Measurements from ENCODE around the gene ROBO1.

DNA sequence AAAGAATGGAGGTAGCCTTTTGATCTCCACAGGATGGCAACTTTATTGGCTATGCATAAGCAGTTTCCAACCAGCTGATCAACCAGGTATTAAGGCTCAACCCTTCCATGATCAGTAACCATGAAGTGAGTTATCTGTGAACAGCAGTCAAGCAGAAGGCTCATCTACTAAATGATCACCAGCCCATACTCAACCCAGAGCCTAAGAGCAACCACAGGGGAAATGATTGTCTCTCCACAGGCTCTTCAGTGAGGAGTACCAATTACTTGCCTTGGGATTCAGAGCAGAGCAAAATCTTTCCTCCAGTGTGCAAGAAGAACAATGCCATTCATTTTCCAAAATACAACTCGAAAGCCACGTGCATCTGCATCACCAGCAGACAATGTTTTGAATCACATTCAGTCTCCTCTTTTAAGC, 754.8 kb downstream of the ROBO1 start:
- TF ChIP-seq, protein P1, sequence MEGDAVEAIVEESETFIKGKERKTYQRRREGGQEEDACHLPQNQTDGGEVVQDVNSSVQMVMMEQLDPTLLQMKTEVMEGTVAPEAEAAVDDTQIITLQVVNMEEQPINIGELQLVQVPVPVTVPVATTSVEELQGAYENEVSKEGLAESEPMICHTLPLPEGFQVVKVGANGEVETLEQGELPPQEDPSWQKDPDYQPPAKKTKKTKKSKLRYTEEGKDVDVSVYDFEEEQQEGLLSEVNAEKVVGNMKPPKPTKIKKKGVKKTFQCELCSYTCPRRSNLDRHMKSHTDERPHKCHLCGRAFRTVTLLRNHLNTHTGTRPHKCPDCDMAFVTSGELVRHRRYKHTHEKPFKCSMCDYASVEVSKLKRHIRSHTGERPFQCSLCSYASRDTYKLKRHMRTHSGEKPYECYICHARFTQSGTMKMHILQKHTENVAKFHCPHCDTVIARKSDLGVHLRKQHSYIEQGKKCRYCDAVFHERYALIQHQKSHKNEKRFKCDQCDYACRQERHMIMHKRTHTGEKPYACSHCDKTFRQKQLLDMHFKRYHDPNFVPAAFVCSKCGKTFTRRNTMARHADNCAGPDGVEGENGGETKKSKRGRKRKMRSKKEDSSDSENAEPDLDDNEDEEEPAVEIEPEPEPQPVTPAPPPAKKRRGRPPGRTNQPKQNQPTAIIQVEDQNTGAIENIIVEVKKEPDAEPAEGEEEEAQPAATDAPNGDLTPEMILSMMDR (IDR thresholded peaks at IDR 0.05; ENCODE audit: insufficient read depth, low read length, poor library complexity, severe bottlenecking), result no peak
- no peak for TF ChIP-seq EZH2phosphoT487 (conservative IDR thresholded peaks at IDR 0.05; ENCODE audit: low read length)
